Colonic mucosa (tissue), 4 donors: ENCODE results near the gene CES3. TPM values are rescaled to one million over a fixed set of nuclear protein-coding genes. Genes with fewer than 3 reads are reported as not detected.
"Not testable (repeated sequence)": the region's sequence is repeated elsewhere in the genome, so short reads cannot be mapped to it uniquely, and the experiment has no call there.

Experiments used
- DNase-seq: peaks from one replicate; pipeline ENCODE4 v3.0.0-alpha.2; 2020
- H3K27ac ChIP-seq: fragments of 200-600 bp; one replicate; pipeline ENCODE4 v1.8.0; 2021
- H3K27me3 ChIP-seq: fragments of 200-600 bp; one replicate; pipeline ENCODE4 v1.8.0; 2021
- H3K36me3 ChIP-seq: fragments of 200-600 bp; one replicate; pipeline ENCODE4 v1.8.0; 2021
- H3K4me1 ChIP-seq: fragments of 200-600 bp; one replicate; pipeline ENCODE4 v1.8.0; 2021; ENCODE audit warnings: mild to moderate bottlenecking
- H3K4me3 ChIP-seq: fragments of 200-600 bp; one replicate; pipeline ENCODE4 v1.8.0; 2021
- H3K9ac ChIP-seq, 2 donors: one replicate each; pipeline ENCODE4 v1.7.0; 2013; ENCODE audit warnings: control low read depth in 2 of 2, low read depth in 2 of 2, low read length in 2 of 2
- H3K9me3 ChIP-seq: fragments of 200-600 bp; one replicate; pipeline ENCODE4 v1.8.0; 2021
- CTCF ChIP-seq: fragments of 200-600 bp; IDR thresholded peaks from one replicate; pipeline ENCODE4 v1.8.0; 2022; ENCODE audit warnings: antibody characterized with exemption, mild to moderate bottlenecking
- intact Hi-C: fragments of 100-400 bp; cut with DNase I; formaldehyde crosslinking; loops from one replicate; pipeline ENCODE4 v1.14.1; 2022
- total RNA-seq, 2 donors: library from RNA; stranded (reverse); fragmentation: NEBNext Ultra II Directional in 1 of 2; extraction: Animal tissue kit (Norgen Biotek cat#: 25700) in 1 of 2; gene quantifications; one replicate each; pipeline ENCODE4 v1.2.1, GENCODE V29; 2021
- donor health status: healthy.
- donor health status: DM: no; HTN: no; CAD: no.
- donor health status: DM: no; HTN: no; CAD: no.

Gene CES3
- total RNA-seq, 2 donors from 2014 or later = 136 to 169 TPM

GRCh38 chr16:66950971-66951790 is 9.9 kb upstream of the CES3 start:
- H3K27me3 ChIP-seq = no peaks in the 10 kb centered on the region
- no peak for TF ChIP-seq CTCF
- H3K9me3 ChIP-seq = no peaks in the 10 kb centered on the region
- H3K36me3 ChIP-seq = no peaks in the 10 kb centered on the region
- no peak overlapping the region for H3K27ac ChIP-seq
- DNase-seq = no peak
- H3K4me1 ChIP-seq = no peaks in the 10 kb centered on the region
- H3K4me3 ChIP-seq = no peak overlapping the region
- intact Hi-C loops = no loop called here
- H3K9ac ChIP-seq = no peak overlapping the region

- H3K4me1 ChIP-seq = peaks cover 4% of the 10 kb centered on the region
- no peaks in the 10 kb centered on the region for H3K27me3 ChIP-seq
- H3K9ac ChIP-seq = peak overlapping the region in 1 of 2 donors; percentile 71
- no peaks in the 10 kb centered on the region for H3K9me3 ChIP-seq
- DNase-seq = no peak
- peak overlapping the region; percentile 62 for H3K27ac ChIP-seq
- no peak for TF ChIP-seq CTCF
- no peak overlapping the region for H3K4me3 ChIP-seq
- H3K36me3 ChIP-seq = no peaks in the 10 kb centered on the region
- intact Hi-C loops = no loop called here
Observed at GRCh38 chr16:66952430-66953110, 8.5 kb upstream of the CES3 start.

- peaks cover 4% of the 10 kb centered on the region for H3K4me1 ChIP-seq
- H3K4me3 ChIP-seq = no peak overlapping the region
- peak; percentile 88 for DNase-seq
- peak overlapping the region; percentile 62 for H3K27ac ChIP-seq
- peak overlapping the region in 1 of 2 donors; percentile 71 for H3K9ac ChIP-seq
- no peak for TF ChIP-seq CTCF
- H3K36me3 ChIP-seq = no peaks in the 10 kb centered on the region
- intact Hi-C loops = no loop called here
- no peaks in the 10 kb centered on the region for H3K9me3 ChIP-seq
- no peaks in the 10 kb centered on the region for H3K27me3 ChIP-seq
Observed at GRCh38 chr16:66953462-66954096, 7.5 kb upstream of the CES3 start.

GRCh38 chr16:66954097-66954659 is 6.9 kb upstream of the CES3 start:
- Histone ChIP-seq H3K9me3 (no peaks in the 10 kb centered on the region), H3K27ac (peak overlapping the region; percentile 62), H3K4me3 (no peak overlapping the region), H3K36me3 (no peaks in the 10 kb centered on the region), H3K9ac (peak overlapping the region in 1 of 2 donors; percentile 71), H3K27me3 (no peaks in the 10 kb centered on the region), H3K4me1 (peaks cover 4% of the 10 kb centered on the region)
- TF ChIP-seq CTCF = peak; percentile 81
- peak; percentile 94 for DNase-seq
- intact Hi-C loops = no loop called here

- intact Hi-C loops, H3K9me3 ChIP-seq, H3K36me3 ChIP-seq, DNase-seq, H3K9ac ChIP-seq, H3K4me3 ChIP-seq, H3K4me1 ChIP-seq, H3K27me3 ChIP-seq: not testable (repeated sequence)
- peak overlapping the region; percentile 39 for H3K27ac ChIP-seq
Observed at GRCh38 chr16:66955363-66956153, 5.5 kb upstream of the CES3 start.

GRCh38 chr16:66956154-66956457 is 5.0 kb upstream of the CES3 start:
- H3K27me3 ChIP-seq, H3K9me3 ChIP-seq, intact Hi-C loops, H3K4me1 ChIP-seq, DNase-seq, H3K4me3 ChIP-seq, H3K9ac ChIP-seq, H3K36me3 ChIP-seq: not testable (repeated sequence)
- H3K27ac ChIP-seq = peak overlapping the region; percentile 39
